NCI-H2081 (cell line): ENCODE data around the gene TTC21A.
"Not testable (repeated sequence)": the region's sequence is repeated elsewhere in the genome, so short reads cannot be mapped to it uniquely, and the experiment has no call there.

ENCODE experiments used
- DNase-seq, 2 experiments: peaks; one replicate each; lab custom pipeline; 2025; lab: John Stamatoyannopoulos, UW

The TTC21A gene

GRCh38 chr3:39107388-39108199, at the start of gene TTC21A, which contains the start of gene GORASP1:
TTC21A (plus strand) TSS chr3:39107680; CDS start chr3:39107838, 158 bp downstream.
GORASP1 (minus strand) TSS chr3:39107627; CDS start chr3:39107541, 86 bp downstream.
- DNase-seq: peak; percentile 77 to 90

- DNase-seq: not testable (repeated sequence)
Observed at GRCh38 chr3:39061228-39061627, 46.3 kb upstream of the TTC21A start.

GRCh38 chr3:39062180-39062579, 45.3 kb upstream of the TTC21A start:
- no peak for DNase-seq

GRCh38 chr3:39063143-39063542, 44.3 kb upstream of the TTC21A start:
- DNase-seq: no peak

- DNase-seq: no peak
Observed at GRCh38 chr3:39064646-39065045, 42.8 kb upstream of the TTC21A start.

- no peak for DNase-seq
Observed at GRCh38 chr3:39065197-39065596, 42.3 kb upstream of the TTC21A start.

- DNase-seq: no peak
Observed at GRCh38 chr3:39067286-39067685, 40.2 kb upstream of the TTC21A start.

- DNase-seq: no peak
Observed at GRCh38 chr3:39068556-39068955, 38.9 kb upstream of the TTC21A start.

- DNase-seq: no peak
Observed at GRCh38 chr3:39075910-39076309, 31.6 kb upstream of the TTC21A start.

- DNase-seq: no peak
Observed at GRCh38 chr3:39079530-39079929, 27.9 kb upstream of the TTC21A start.

GRCh38 chr3:39080026-39080425, 27.5 kb upstream of the TTC21A start:
- DNase-seq: no peak

- DNase-seq: no peak
Observed at GRCh38 chr3:39082666-39083313, 24.7 kb upstream of the TTC21A start.

- no peak for DNase-seq
Observed at GRCh38 chr3:39086144-39086543, 21.3 kb upstream of the TTC21A start.

- no peak for DNase-seq
Observed at GRCh38 chr3:39088456-39088855, 19.0 kb upstream of the TTC21A start.

- DNase-seq: no peak
Observed at GRCh38 chr3:39088889-39089288, 18.6 kb upstream of the TTC21A start.

- no peak for DNase-seq
Observed at GRCh38 chr3:39090922-39091321, 16.6 kb upstream of the TTC21A start.

- DNase-seq: no peak
Observed at GRCh38 chr3:39094851-39095677, 12.4 kb upstream of the TTC21A start.

- no peak for DNase-seq
Observed at GRCh38 chr3:39095778-39096177, 11.7 kb upstream of the TTC21A start.

GRCh38 chr3:39096775-39097174, 10.7 kb upstream of the TTC21A start:
- no peak for DNase-seq

- DNase-seq: no peak
Observed at GRCh38 chr3:39097716-39098472, 9.6 kb upstream of the TTC21A start.

- DNase-seq: no peak
Observed at GRCh38 chr3:39098473-39099000, 8.9 kb upstream of the TTC21A start.
